Uterus (tissue), 4 donors: ENCODE results near the gene NOBOX. TPM values are rescaled to one million over a fixed set of nuclear protein-coding genes. Genes with fewer than 3 reads are reported as not detected.

ENCODE experiments used
- DNase-seq, 2 donors: peaks; one replicate each; pipeline ENCODE4 v3.0.0-alpha.2; 2019 to 2020
- H3K27ac ChIP-seq, 2 donors: fragments of 200-600 bp; sonication (generic); 1 replicate in 1 of 2; 2 replicates in 1 of 2; pipeline ENCODE4 v1.5.1; 2016 to 2018
- H3K27me3 ChIP-seq, 2 donors: fragments of 200-600 bp; sonication (generic); one replicate each; pipeline ENCODE4 v1.5.1; 2018 to 2019; ENCODE audit warnings: control low read depth in 1 of 2
- H3K36me3 ChIP-seq, 2 donors: fragments of 200-600 bp; sonication (generic); one replicate each; pipeline ENCODE4 v1.5.1; 2019; ENCODE audit warnings: control low read depth in 1 of 2
- H3K4me1 ChIP-seq, 2 donors: fragments of 200-600 bp; sonication (generic); one replicate each; pipeline ENCODE4 v1.5.1; 2018 to 2019; ENCODE audit warnings: control low read depth in 1 of 2
- H3K4me3 ChIP-seq, 2 donors: fragments of 200-600 bp; sonication (generic); 1 replicate in 1 of 2; 2 replicates in 1 of 2; pipeline ENCODE4 v1.5.1; 2018 to 2019; ENCODE audit warnings: mild to moderate bottlenecking in 1 of 2
- H3K9me3 ChIP-seq, 2 donors: fragments of 200-600 bp; sonication (generic); one replicate each; pipeline ENCODE4 v1.5.1; 2019; ENCODE audit warnings: control low read depth in 1 of 2
- CTCF ChIP-seq, 4 experiments: fragments of 200-600 bp in 2 of 4; fragments of 450-650 bp in 2 of 4; sonication (generic) in 2 of 4; IDR thresholded peaks; one replicate each; pipeline ENCODE4 v1.5.1; 2016 to 2019; ENCODE audit warnings: antibody characterized with exemption in 4 of 4, mild to moderate bottlenecking in 2 of 4, moderate library complexity in 1 of 4
- POLR2A ChIP-seq, 2 donors: fragments of 450-650 bp; IDR thresholded peaks; one replicate each; pipeline ENCODE4 v1.6.1; 2016; ENCODE audit warnings: antibody characterized with exemption in 2 of 2, mild to moderate bottlenecking in 1 of 2, moderate library complexity in 1 of 2
- intact Hi-C: fragments of 100-400 bp; cut with DNase I; formaldehyde crosslinking; loops from one replicate; pipeline ENCODE4 v1.15.1; 2023; ENCODE audit warnings: low total_unique reads
- total RNA-seq, 4 donors: library from RNA; depleted of rRNA in 3 of 4; stranded (reverse); fragments of >200 nt in 3 of 4; gene quantifications; one replicate each; pipeline versions ENCODE4 v1.1.0 to v1.2.4, GENCODE V29; 2014 to 2023
- donor health status: DM: yes; HTN: yes; CAD: no.

The NOBOX gene
- total RNA-seq, result not detected

GRCh38 chr7:144403649-144404061 lies at the start of gene NOBOX:
Gene NOBOX (minus strand): TSS chr7:144403693.
- Histone ChIP-seq H3K4me3 (no peak within 1 kb of the TSS), H3K27me3 (no peaks in the 10 kb centered on the region), H3K9me3 (no peaks in the 10 kb centered on the region), H3K4me1 (no peaks in the 10 kb centered on the region), H3K27ac (no peak within 1 kb of the TSS), H3K36me3 (no peaks in the 10 kb centered on the region)
- no peak for DNase-seq
- TF ChIP-seq CTCF (IDR thresholded peaks at IDR 0.05) (no peak), POLR2A (IDR thresholded peaks at IDR 0.05) (no peak)
- intact Hi-C loops, result no loop called here

- intact Hi-C loops, result no loop called here
- TF ChIP-seq POLR2A (IDR thresholded peaks at IDR 0.05), result no peak
- TF ChIP-seq CTCF (IDR thresholded peaks at IDR 0.05), result no peak
- H3K27ac ChIP-seq, result no peak overlapping the region
Measured at GRCh38 chr7:144452064-144452463, 48.6 kb upstream of the NOBOX start.

GRCh38 chr7:144445590-144445989 lies 42.1 kb upstream of the NOBOX start:
- no peak overlapping the region for H3K4me3 ChIP-seq
- no peaks in the 10 kb centered on the region for H3K4me1 ChIP-seq
- DNase-seq, result no peak
- no peaks in the 10 kb centered on the region for H3K36me3 ChIP-seq
- H3K27me3 ChIP-seq, result no peaks in the 10 kb centered on the region
- H3K9me3 ChIP-seq, result no peaks in the 10 kb centered on the region
- intact Hi-C loops, result no loop called here
- H3K27ac ChIP-seq, result no peak overlapping the region
- TF ChIP-seq CTCF (IDR thresholded peaks at IDR 0.05) (no peak), POLR2A (IDR thresholded peaks at IDR 0.05) (no peak)

More at GRCh38 chr7:144452064-144452463, 48.6 kb upstream of the NOBOX start:
- DNase-seq, result no peak
- H3K9me3 ChIP-seq, result no peaks in the 10 kb centered on the region
- no peak overlapping the region for H3K4me3 ChIP-seq
- no peaks in the 10 kb centered on the region for H3K4me1 ChIP-seq
- no peaks in the 10 kb centered on the region for H3K36me3 ChIP-seq
- no peaks in the 10 kb centered on the region for H3K27me3 ChIP-seq

- TF ChIP-seq CTCF (IDR thresholded peaks at IDR 0.05) (no peak), POLR2A (IDR thresholded peaks at IDR 0.05) (no peak)
- Histone ChIP-seq H3K4me3 (no peak overlapping the region), H3K36me3 (no peaks in the 10 kb centered on the region), H3K9me3 (no peaks in the 10 kb centered on the region), H3K27me3 (no peaks in the 10 kb centered on the region), H3K27ac (no peak overlapping the region), H3K4me1 (no peaks in the 10 kb centered on the region)
- DNase-seq, result no peak
- intact Hi-C loops, result no loop called here
Measured at GRCh38 chr7:144439717-144440205, 36.3 kb upstream of the NOBOX start.

GRCh38 chr7:144438759-144439158 lies 35.3 kb upstream of the NOBOX start:
- Histone ChIP-seq H3K4me3 (no peak overlapping the region), H3K9me3 (no peaks in the 10 kb centered on the region), H3K27me3 (no peaks in the 10 kb centered on the region), H3K27ac (no peak overlapping the region), H3K36me3 (no peaks in the 10 kb centered on the region), H3K4me1 (no peaks in the 10 kb centered on the region)
- intact Hi-C loops, result no loop called here
- DNase-seq, result no peak
- no peak for TF ChIP-seq CTCF (IDR thresholded peaks at IDR 0.05)
- TF ChIP-seq POLR2A (IDR thresholded peaks at IDR 0.05), result no peak
